DMS 273 treated with DMSO at 0.1 percent for 48 hours (cell line): ENCODE measurements around the gene PEX13.
"Not testable (repeated sequence)": the region's sequence is repeated elsewhere in the genome, so short reads cannot be mapped to it uniquely, and the experiment has no call there.

Experiments used
- DNase-seq: peaks from one replicate; lab custom pipeline; 2025; lab: John Stamatoyannopoulos, UW

Gene PEX13

GRCh38 chr2:61006486-61007105 is 10.9 kb upstream of the PEX13 start:
- DNase-seq, result no peak

GRCh38 chr2:61009355-61009754 is 8.2 kb upstream of the PEX13 start:
- no peak for DNase-seq

- DNase-seq, result no peak
Measured at GRCh38 chr2:61011678-61012077, 5.8 kb upstream of the PEX13 start.

- DNase-seq, result not testable (repeated sequence)
Measured at GRCh38 chr2:61012303-61012702, 5.2 kb upstream of the PEX13 start.

GRCh38 chr2:61013382-61013781 is 4.1 kb upstream of the PEX13 start:
- DNase-seq, result no peak

- no peak for DNase-seq
Measured at GRCh38 chr2:61014763-61015162, 2.8 kb upstream of the PEX13 start.

GRCh38 chr2:61015976-61016375 is 1.5 kb upstream of the PEX13 start:
- no peak for DNase-seq

- DNase-seq, result no peak
Measured at GRCh38 chr2:61016392-61017002, 1.0 kb upstream of the PEX13 start.

GRCh38 chr2:61017003-61017555 is 441 bp upstream of the PEX13 start:
- peak; percentile 83 for DNase-seq

- DNase-seq, result peak; percentile 43
Measured at GRCh38 chr2:61018318-61018755, 817 bp downstream of the PEX13 start.

- DNase-seq, result no peak
Measured at GRCh38 chr2:61018798-61019197, 1.3 kb downstream of the PEX13 start.

- no peak for DNase-seq
Measured at GRCh38 chr2:61021228-61021660, 3.7 kb downstream of the PEX13 start.

- DNase-seq, result no peak
Measured at GRCh38 chr2:61023670-61024069, 6.2 kb downstream of the PEX13 start.

GRCh38 chr2:61029533-61029932 is 12.0 kb downstream of the PEX13 start:
- DNase-seq, result no peak

GRCh38 chr2:61034592-61034991 is 17.1 kb downstream of the PEX13 start:
- DNase-seq, result not testable (repeated sequence)

- not testable (repeated sequence) for DNase-seq
Measured at GRCh38 chr2:61036643-61037042, 19.1 kb downstream of the PEX13 start.

GRCh38 chr2:61042807-61043206 is 25.3 kb downstream of the PEX13 start:
- no peak for DNase-seq

- DNase-seq, result no peak
Measured at GRCh38 chr2:61044636-61045035, 27.1 kb downstream of the PEX13 start.

GRCh38 chr2:61045226-61045625 is 27.7 kb downstream of the PEX13 start:
- DNase-seq, result no peak

GRCh38 chr2:61045999-61046398 is 28.5 kb downstream of the PEX13 start:
- no peak for DNase-seq

- no peak for DNase-seq
Measured at GRCh38 chr2:61055557-61055956, 38.0 kb downstream of the PEX13 start.

GRCh38 chr2:61057562-61057961 is 40.0 kb downstream of the PEX13 start:
- no peak for DNase-seq

GRCh38 chr2:61059382-61059781 is 41.9 kb downstream of the PEX13 start:
- no peak for DNase-seq
